ENCODE measurements around the gene TMEM51. TPM values are rescaled to one million over a fixed set of nuclear protein-coding genes. Genes with fewer than 3 reads are reported as not detected.

TMEM51 gene
- total and polyA plus RNA-seq, 2 of the 4 experiments (the other 2 are of a cell fraction) = 2.7 to 10.2 TPM

DNA sequence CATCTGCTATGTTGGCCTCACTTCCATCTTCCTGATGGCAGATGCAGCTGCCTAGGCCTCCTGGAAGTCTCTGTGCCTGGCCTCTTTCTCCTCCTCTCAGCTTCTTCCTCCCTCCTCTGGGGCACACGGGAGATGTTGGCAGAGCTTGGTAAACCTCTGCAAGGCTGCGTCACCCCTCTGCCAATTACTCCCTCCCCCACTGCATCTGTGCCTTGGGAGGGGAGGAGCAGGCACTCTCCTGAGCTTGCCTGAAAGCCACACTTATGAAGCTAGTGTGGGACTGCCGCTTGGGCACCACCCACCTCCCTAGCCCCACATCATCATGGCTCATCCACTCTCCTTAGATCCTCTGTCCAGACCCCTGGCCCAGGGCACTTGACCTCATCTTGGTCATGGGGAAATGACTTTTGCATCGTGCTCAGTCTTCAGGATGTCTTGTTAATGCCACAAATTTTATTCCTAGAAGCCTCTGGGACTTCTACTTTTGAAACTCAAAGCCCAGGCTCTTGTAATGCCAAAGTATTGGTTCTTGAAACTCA lies 7.3 kb upstream of the TMEM51 start:
- Histone ChIP-seq H3K4me3 (ENCODE audit: insufficient read depth, low read depth, low read length) (no peak overlapping the region), H2AFZ (replicated peaks; ENCODE audit: low read length, poor library complexity) (no peak overlapping the region), H3K36me3 (ENCODE audit: control insufficient read depth, insufficient read depth, low read length) (no peaks in the 10 kb centered on the region), H3K9me3 (ENCODE audit: control insufficient read depth, insufficient read depth, low read length) (peaks cover 3% of the 10 kb centered on the region; the same call in 1 of the 2 replicates), H2BK120ac (ENCODE audit: low read depth, low read length) (no peak overlapping the region), H2AK5ac (ENCODE audit: low read depth, low read length) (no peak overlapping the region), H3K14ac (replicated peaks; ENCODE audit: low read depth, low read length) (no peak overlapping the region), H2BK20ac (ENCODE audit: low read depth, low read length) (no peak overlapping the region), H4K91ac (ENCODE audit: insufficient read depth, low read depth, low read length) (no peak overlapping the region), H3K56ac (ENCODE audit: extremely low read depth, insufficient read depth, low read length) (no peak overlapping the region), H3K4me2 (ENCODE audit: low read depth, low read length) (no peak overlapping the region), H3K4ac (ENCODE audit: low read depth, low read length) (no peak overlapping the region), H3K9ac (ENCODE audit: low read depth, low read length) (no peak overlapping the region), H2BK5ac (ENCODE audit: low read depth, low read length, poor library complexity, severe bottlenecking) (no peak overlapping the region), H3K23ac (ENCODE audit: low read depth, low read length) (no peak overlapping the region), H2AK9ac (replicated peaks; ENCODE audit: low read depth, low read length, poor library complexity) (no peak overlapping the region), H3K27me3 (ENCODE audit: control insufficient read depth, insufficient read depth, low read length) (0 out of 2 replicates have a peak, but pooled peaks cover 5% of the 10 kb centered on the region), H3K18ac (ENCODE audit: low read depth, low read length) (no peak overlapping the region), H3K27ac (ENCODE audit: insufficient read depth, low read length) (no peak overlapping the region), H3K4me1 (ENCODE audit: control insufficient read depth, insufficient read depth, low read length) (no peaks in the 10 kb centered on the region; the same call in 1 of the 2 replicates), H3K9me1 (ENCODE audit: insufficient read depth, low read length) (no peaks in the 10 kb centered on the region), H4K5ac (ENCODE audit: low read depth, low read length) (no peak overlapping the region), H2BK15ac (ENCODE audit: low read depth, low read length) (no peak overlapping the region), H3K79me1 (ENCODE audit: low read depth in 1 of 2, low read length in 2 of 2) (no peaks in the 10 kb centered on the region), H4K8ac (ENCODE audit: low read depth in 2 of 2, low read length in 2 of 2) (no peak overlapping the region), H4K20me1 (ENCODE audit: insufficient read depth, low read length) (no peaks in the 10 kb centered on the region)
- ATAC-seq (ENCODE audit: low read depth) = no peak
- TF ChIP-seq, protein P1, sequence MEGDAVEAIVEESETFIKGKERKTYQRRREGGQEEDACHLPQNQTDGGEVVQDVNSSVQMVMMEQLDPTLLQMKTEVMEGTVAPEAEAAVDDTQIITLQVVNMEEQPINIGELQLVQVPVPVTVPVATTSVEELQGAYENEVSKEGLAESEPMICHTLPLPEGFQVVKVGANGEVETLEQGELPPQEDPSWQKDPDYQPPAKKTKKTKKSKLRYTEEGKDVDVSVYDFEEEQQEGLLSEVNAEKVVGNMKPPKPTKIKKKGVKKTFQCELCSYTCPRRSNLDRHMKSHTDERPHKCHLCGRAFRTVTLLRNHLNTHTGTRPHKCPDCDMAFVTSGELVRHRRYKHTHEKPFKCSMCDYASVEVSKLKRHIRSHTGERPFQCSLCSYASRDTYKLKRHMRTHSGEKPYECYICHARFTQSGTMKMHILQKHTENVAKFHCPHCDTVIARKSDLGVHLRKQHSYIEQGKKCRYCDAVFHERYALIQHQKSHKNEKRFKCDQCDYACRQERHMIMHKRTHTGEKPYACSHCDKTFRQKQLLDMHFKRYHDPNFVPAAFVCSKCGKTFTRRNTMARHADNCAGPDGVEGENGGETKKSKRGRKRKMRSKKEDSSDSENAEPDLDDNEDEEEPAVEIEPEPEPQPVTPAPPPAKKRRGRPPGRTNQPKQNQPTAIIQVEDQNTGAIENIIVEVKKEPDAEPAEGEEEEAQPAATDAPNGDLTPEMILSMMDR (conservative IDR thresholded peaks at IDR 0.05; ENCODE audit: low read depth, low read length) = no peak
- TF ChIP-seq FOS (IDR thresholded peaks at IDR 0.05; ENCODE audit: low read depth, low read length) = no peak
- no peak for TF ChIP-seq MXI1 (IDR thresholded peaks at IDR 0.05; ENCODE audit: borderline replicate concordance, low read depth, low read length)
- TF ChIP-seq CEBPB (IDR thresholded peaks at IDR 0.05; ENCODE audit: low read depth, low read length) = no peak
- TF ChIP-seq NFE2L2 (IDR thresholded peaks at IDR 0.05; ENCODE audit: low read depth, low read length) = no peak
- TF ChIP-seq BHLHE40 (IDR thresholded peaks at IDR 0.05; ENCODE audit: low read depth, low read length) = no peak
- no peak for TF ChIP-seq RAD21 (IDR thresholded peaks at IDR 0.05; ENCODE audit: low read length)
- TF ChIP-seq, protein P2, sequence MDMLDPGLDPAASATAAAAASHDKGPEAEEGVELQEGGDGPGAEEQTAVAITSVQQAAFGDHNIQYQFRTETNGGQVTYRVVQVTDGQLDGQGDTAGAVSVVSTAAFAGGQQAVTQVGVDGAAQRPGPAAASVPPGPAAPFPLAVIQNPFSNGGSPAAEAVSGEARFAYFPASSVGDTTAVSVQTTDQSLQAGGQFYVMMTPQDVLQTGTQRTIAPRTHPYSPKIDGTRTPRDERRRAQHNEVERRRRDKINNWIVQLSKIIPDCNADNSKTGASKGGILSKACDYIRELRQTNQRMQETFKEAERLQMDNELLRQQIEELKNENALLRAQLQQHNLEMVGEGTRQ (IDR thresholded peaks at IDR 0.05; ENCODE audit: low read depth, low read length) = no peak
- no peak for TF ChIP-seq MAZ (IDR thresholded peaks at IDR 0.05; ENCODE audit: borderline replicate concordance, low read depth, low read length)
- no peak for TF ChIP-seq RCOR1 (IDR thresholded peaks at IDR 0.05; ENCODE audit: insufficient replicate concordance, low read length)
- TF ChIP-seq CHD1 (IDR thresholded peaks at IDR 0.05; ENCODE audit: low read depth, low read length) = no peak
- no peak for TF ChIP-seq MAFK (IDR thresholded peaks at IDR 0.05; ENCODE audit: low read depth, low read length)
- TF ChIP-seq SMC3 (IDR thresholded peaks at IDR 0.05; ENCODE audit: low read depth, low read length) = no peak
- WGBS, 2 experiments (ENCODE audit: extremely low coverage in 2 of 2, insufficient read length in 1 of 2) = 83% methylated on average over 1 of the region's 4 CpGs; no CpG with 5 or more reads in 1 of the 2 experiments
- DNase-seq = no peak
- CTCF ChIA-PET = no interaction called here
- intact Hi-C loops (cut with micrococcal nuclease) = no loop called here
- POLR2A ChIA-PET (ENCODE audit: unreplicated experiment) = no interaction called here
- BruUV-seq (replicated peaks) = no TSS peak
- dilution Hi-C loops (cut with HindIII; ENCODE audit: low sequenced_read_pairs, unreplicated experiment) = no loop called here
- in situ Hi-C loops (cut with MboI; ENCODE audit: low sequenced_read_pairs) = no loop called here

Data from IMR-90 (cell line).